Fibroblast of lung (primary cell): ENCODE results near the gene ENO1.

Source experiments
- CTCF ChIP-seq, 2 donors: IDR thresholded peaks in 1 of 2; conservative IDR thresholded peaks in 1 of 2; 1 replicate in 1 of 2; 2 replicates in 1 of 2; pipeline ENCODE4 v1.5.1; 2011 to 2012; ENCODE audit warnings: low read length in 2 of 2, control low read depth in 1 of 2, inconsistent platforms in 1 of 2, low read depth in 1 of 2, mild to moderate bottlenecking in 1 of 2
- EZH2 ChIP-seq: IDR thresholded peaks from 2 replicates; pipeline ENCODE4 v1.5.1; 2012; ENCODE audit warnings: low read length, control low read depth, mild to moderate bottlenecking; ENCODE audit errors: missing control alignments

- TF ChIP-seq CTCF (conservative IDR thresholded peaks at IDR 0.05 in 1 of 2, IDR thresholded peaks at IDR 0.05 in 1 of 2; ENCODE audit: low read depth in 1 of 2, low read length in 2 of 2) (no peak), EZH2 (no peak)
These were observed 44.5 kb upstream of the ENO1 start for GRCh38 chr1:8922962-8923361.
